H1 (cell line): ENCODE data around the gene LBP.

Experiments used
- GABPA ChIP-seq: IDR thresholded peaks from 2 replicates; pipeline ENCODE4 v1.6.1; 2011; ENCODE audit warnings: mild to moderate bottlenecking, low read length, moderate library complexity, borderline replicate concordance; ENCODE audit not compliant: insufficient read depth
- NANOG ChIP-seq: IDR thresholded peaks from 2 replicates; pipeline ENCODE4 v1.6.1; 2011; ENCODE audit warnings: low read length, low read depth, mild to moderate bottlenecking, inconsistent platforms; ENCODE audit not compliant: insufficient read depth, poor library complexity, severe bottlenecking
- SP1 ChIP-seq: IDR thresholded peaks from 2 replicates; pipeline ENCODE4 v1.6.1; 2011; ENCODE audit warnings: low read depth, low read length
- TCF12 ChIP-seq: IDR thresholded peaks from 2 replicates; pipeline ENCODE4 v1.6.1; 2011; ENCODE audit warnings: low read depth, mild to moderate bottlenecking, low read length

DNA sequence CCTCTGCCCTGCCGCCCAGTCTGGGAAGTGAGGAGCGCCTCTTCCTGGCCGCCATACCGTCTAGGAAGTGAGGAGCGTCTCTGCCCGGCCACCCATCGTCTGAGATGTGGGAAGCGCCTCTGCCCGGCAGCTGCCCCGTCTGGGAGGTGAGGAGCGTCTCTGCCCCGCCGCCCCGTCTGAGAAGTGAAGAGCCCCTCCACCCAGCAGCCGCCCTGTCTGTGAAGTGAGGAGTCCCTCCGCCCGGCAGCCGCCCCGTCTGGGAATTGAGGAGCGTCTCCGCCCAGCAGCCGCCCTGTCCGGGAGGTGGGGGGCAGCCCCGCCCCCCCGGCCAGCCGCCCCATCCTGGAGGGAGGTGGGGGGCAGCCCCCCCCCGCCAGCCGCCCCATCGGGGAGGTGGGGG, 61.0 kb downstream of the LBP start:
- TF ChIP-seq TCF12 (no peak), SP1 (no peak), NANOG (no peak), GABPA (no peak)
